Measurements from ENCODE around the gene PNPLA7. TPM values are rescaled to one million over a fixed set of nuclear protein-coding genes. Genes with fewer than 3 reads are reported as not detected.
A peak's percentile ranks its signal among the peaks of the same experiment; 100 is the strongest.

The PNPLA7 gene
- total RNA-seq, 1 experiment from 2014 or later = 1.3 TPM

GRCh38 chr9:137578518-137579258 lies 28.5 kb upstream of the PNPLA7 start, which contains the start of gene DPH7:
Gene DPH7, minus strand, starts transcription at chr9:137578925. Its CDS starts 148 bp downstream, at chr9:137578777.
- Mint-ChIP-seq H3K9me3 (no peaks in the 10 kb centered on the region), H3K4me1 (peaks cover 28% of the 10 kb centered on the region), H3K27ac (peak within 1 kb of the TSS; percentile 36), H3K4me3 (peak within 1 kb of the TSS; percentile 80), H3K36me3 (peaks cover 38% of the 10 kb centered on the region), H3K27me3 (ENCODE audit: low read depth) (no peaks in the 10 kb centered on the region)
- ATAC-seq = peak; percentile 83
- ChIA-PET POLR2A (interaction anchor here (1.0 to 1.9 kb wide), 2 partner anchors 10 to 40 kb away, joined by 3 to 7 read pairs; partner anchors contain the start of gene EHMT1), CTCF (interaction anchor here (0.6 to 4.2 kb wide), 15 partner anchors 9 to 444 kb away, joined by 3 to 51 read pairs (median 4); partner anchors contain the start of genes ARRDC1, MRPL41 and ZMYND19)
- peak; percentile 96 for DNase-seq (ENCODE audit: low spot score)
- no peak for TF ChIP-seq CREB1 (CRISPR knock-in tag; IDR thresholded peaks at IDR 0.05)
- no peak for TF ChIP-seq ZNF671 (CRISPR knock-in tag; IDR thresholded peaks at IDR 0.05)
- TF ChIP-seq ZNF317 (CRISPR knock-in tag; IDR thresholded peaks at IDR 0.05; ENCODE audit: borderline replicate concordance, low read depth) = no peak
- TF ChIP-seq, protein P1, sequence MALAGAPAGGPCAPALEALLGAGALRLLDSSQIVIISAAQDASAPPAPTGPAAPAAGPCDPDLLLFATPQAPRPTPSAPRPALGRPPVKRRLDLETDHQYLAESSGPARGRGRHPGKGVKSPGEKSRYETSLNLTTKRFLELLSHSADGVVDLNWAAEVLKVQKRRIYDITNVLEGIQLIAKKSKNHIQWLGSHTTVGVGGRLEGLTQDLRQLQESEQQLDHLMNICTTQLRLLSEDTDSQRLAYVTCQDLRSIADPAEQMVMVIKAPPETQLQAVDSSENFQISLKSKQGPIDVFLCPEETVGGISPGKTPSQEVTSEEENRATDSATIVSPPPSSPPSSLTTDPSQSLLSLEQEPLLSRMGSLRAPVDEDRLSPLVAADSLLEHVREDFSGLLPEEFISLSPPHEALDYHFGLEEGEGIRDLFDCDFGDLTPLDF (CRISPR knock-in tag; IDR thresholded peaks at IDR 0.05) = 0 out of 2 replicates have a peak, but pooled peaks have one; percentile 20
- no peak for TF ChIP-seq NFYB (CRISPR knock-in tag; conservative IDR thresholded peaks at IDR 0.05; ENCODE audit: low read depth)
- no peak for TF ChIP-seq ZNF396 (CRISPR knock-in tag; IDR thresholded peaks at IDR 0.05; ENCODE audit: borderline replicate concordance)
- TF ChIP-seq, protein P2, sequence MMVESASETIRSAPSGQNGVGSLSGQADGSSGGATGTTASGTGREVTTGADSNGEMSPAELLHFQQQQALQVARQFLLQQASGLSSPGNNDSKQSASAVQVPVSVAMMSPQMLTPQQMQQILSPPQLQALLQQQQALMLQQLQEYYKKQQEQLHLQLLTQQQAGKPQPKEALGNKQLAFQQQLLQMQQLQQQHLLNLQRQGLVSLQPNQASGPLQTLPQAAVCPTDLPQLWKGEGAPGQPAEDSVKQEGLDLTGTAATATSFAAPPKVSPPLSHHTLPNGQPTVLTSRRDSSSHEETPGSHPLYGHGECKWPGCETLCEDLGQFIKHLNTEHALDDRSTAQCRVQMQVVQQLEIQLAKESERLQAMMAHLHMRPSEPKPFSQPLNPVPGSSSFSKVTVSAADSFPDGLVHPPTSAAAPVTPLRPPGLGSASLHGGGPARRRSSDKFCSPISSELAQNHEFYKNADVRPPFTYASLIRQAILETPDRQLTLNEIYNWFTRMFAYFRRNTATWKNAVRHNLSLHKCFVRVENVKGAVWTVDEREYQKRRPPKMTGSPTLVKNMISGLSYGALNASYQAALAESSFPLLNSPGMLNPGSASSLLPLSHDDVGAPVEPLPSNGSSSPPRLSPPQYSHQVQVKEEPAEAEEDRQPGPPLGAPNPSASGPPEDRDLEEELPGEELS (CRISPR knock-in tag; IDR thresholded peaks at IDR 0.05) = peak; percentile 67; the same call in 1 of the 2 replicates
- peak; percentile 90 for TF ChIP-seq SP1 (CRISPR knock-in tag; conservative IDR thresholded peaks at IDR 0.05)
- peak; percentile 51; the same call in 1 of the 2 replicates for TF ChIP-seq ESRRA (CRISPR knock-in tag; IDR thresholded peaks at IDR 0.05; ENCODE audit: borderline replicate concordance)
- TF ChIP-seq E2F5 (CRISPR knock-in tag; IDR thresholded peaks at IDR 0.05) = peak; percentile 92
- TF ChIP-seq, protein P3, sequence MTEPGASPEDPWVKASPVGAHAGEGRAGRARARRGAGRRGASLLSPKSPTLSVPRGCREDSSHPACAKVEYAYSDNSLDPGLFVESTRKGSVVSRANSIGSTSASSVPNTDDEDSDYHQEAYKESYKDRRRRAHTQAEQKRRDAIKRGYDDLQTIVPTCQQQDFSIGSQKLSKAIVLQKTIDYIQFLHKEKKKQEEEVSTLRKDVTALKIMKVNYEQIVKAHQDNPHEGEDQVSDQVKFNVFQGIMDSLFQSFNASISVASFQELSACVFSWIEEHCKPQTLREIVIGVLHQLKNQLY (CRISPR knock-in tag; IDR thresholded peaks at IDR 0.05) = 0 out of 2 replicates have a peak, but pooled peaks have one; percentile 66
- TF ChIP-seq ARID4B (CRISPR knock-in tag; IDR thresholded peaks at IDR 0.05; ENCODE audit: borderline replicate concordance) = peak; percentile 16; the same call in 1 of the 2 replicates
- TF ChIP-seq CREM (CRISPR knock-in tag; IDR thresholded peaks at IDR 0.05) = peak; percentile 85
- TF ChIP-seq PREB (CRISPR knock-in tag; IDR thresholded peaks at IDR 0.05; ENCODE audit: borderline replicate concordance) = no peak
- no peak for TF ChIP-seq IRF2 (CRISPR knock-in tag; IDR thresholded peaks at IDR 0.05; ENCODE audit: borderline replicate concordance, low read depth)
- TF ChIP-seq RELA (CRISPR knock-in tag; IDR thresholded peaks at IDR 0.05; ENCODE audit: borderline replicate concordance) = peak; percentile 86; the same call in 1 of the 2 replicates
- TF ChIP-seq, protein P4, sequence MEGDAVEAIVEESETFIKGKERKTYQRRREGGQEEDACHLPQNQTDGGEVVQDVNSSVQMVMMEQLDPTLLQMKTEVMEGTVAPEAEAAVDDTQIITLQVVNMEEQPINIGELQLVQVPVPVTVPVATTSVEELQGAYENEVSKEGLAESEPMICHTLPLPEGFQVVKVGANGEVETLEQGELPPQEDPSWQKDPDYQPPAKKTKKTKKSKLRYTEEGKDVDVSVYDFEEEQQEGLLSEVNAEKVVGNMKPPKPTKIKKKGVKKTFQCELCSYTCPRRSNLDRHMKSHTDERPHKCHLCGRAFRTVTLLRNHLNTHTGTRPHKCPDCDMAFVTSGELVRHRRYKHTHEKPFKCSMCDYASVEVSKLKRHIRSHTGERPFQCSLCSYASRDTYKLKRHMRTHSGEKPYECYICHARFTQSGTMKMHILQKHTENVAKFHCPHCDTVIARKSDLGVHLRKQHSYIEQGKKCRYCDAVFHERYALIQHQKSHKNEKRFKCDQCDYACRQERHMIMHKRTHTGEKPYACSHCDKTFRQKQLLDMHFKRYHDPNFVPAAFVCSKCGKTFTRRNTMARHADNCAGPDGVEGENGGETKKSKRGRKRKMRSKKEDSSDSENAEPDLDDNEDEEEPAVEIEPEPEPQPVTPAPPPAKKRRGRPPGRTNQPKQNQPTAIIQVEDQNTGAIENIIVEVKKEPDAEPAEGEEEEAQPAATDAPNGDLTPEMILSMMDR (IDR thresholded peaks at IDR 0.05) = peak; percentile 75
- no peak for TF ChIP-seq NR1H2 (CRISPR knock-in tag; IDR thresholded peaks at IDR 0.05)
- TF ChIP-seq HMGXB4 (CRISPR knock-in tag; IDR thresholded peaks at IDR 0.05) = peak; percentile 98
- peak; percentile 99 for TF ChIP-seq NR2C2 (CRISPR knock-in tag; IDR thresholded peaks at IDR 0.05)
- TF ChIP-seq, protein P5, sequence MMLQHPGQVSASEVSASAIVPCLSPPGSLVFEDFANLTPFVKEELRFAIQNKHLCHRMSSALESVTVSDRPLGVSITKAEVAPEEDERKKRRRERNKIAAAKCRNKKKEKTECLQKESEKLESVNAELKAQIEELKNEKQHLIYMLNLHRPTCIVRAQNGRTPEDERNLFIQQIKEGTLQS (CRISPR knock-in tag; conservative IDR thresholded peaks at IDR 0.05) = no peak
